Activated naive CD4-positive, alpha-beta T cell treated with anti-CD3 and anti-CD28 coated beads for 36 hours (primary cell): ENCODE data around the gene HAUS1. TPM values are rescaled to one million over a fixed set of nuclear protein-coding genes. Genes with fewer than 3 reads are reported as not detected.
"Not testable (repeated sequence)": the region's sequence is repeated elsewhere in the genome, so short reads cannot be mapped to it uniquely, and the experiment has no call there.

Experiments used
- CTCF ChIA-PET: fragments of 350-600 bp; sonication (Branson Sonifier 250); formaldehyde crosslinking; loops from one replicate; lab custom pipeline; 2021; ENCODE audit warnings: antibody characterized with exemption; lab: Charles Lee
- DNase-seq: peaks from one replicate; pipeline ENCODE4 v3.0.0-alpha.2; 2020
- H3K27ac Mint-ChIP-seq: one replicate; pipeline ENCODE4 v1.8.0; 2021; ENCODE audit warnings: mild to moderate bottlenecking, mixed read lengths
- H3K27me3 Mint-ChIP-seq: one replicate; pipeline ENCODE4 v1.8.0; 2021; ENCODE audit warnings: low read depth, mixed read lengths
- H3K36me3 Mint-ChIP-seq: one replicate; pipeline ENCODE4 v1.8.0; 2021; ENCODE audit warnings: low read depth, mixed read lengths
- H3K4me1 Mint-ChIP-seq: one replicate; pipeline ENCODE4 v1.8.0; 2021; ENCODE audit warnings: low read depth, mixed read lengths
- H3K4me3 Mint-ChIP-seq: one replicate; pipeline ENCODE4 v1.8.0; 2021; ENCODE audit warnings: mild to moderate bottlenecking, moderate library complexity, mixed read lengths
- H3K9me3 Mint-ChIP-seq: one replicate; pipeline ENCODE4 v1.8.0; 2021; ENCODE audit warnings: mixed read lengths
- intact Hi-C: fragments of 100-400 bp; cut with micrococcal nuclease; formaldehyde crosslinking; loops from one replicate; pipeline ENCODE4 v1.15.1; 2023
- total RNA-seq, 2 experiments: library from RNA; stranded (reverse); gene quantifications; one replicate each; pipeline ENCODE4 v1.2.3, GENCODE V29; 2021

HAUS1 gene
- total RNA-seq, 2 experiments from 2014 or later, result 59.4 to 60.9 TPM

GRCh38 chr18:46160840-46161239, 56.7 kb downstream of the HAUS1 start:
- H3K27ac Mint-ChIP-seq, H3K36me3 Mint-ChIP-seq, intact Hi-C loops, H3K27me3 Mint-ChIP-seq, H3K9me3 Mint-ChIP-seq, H3K4me3 Mint-ChIP-seq, DNase-seq: not testable (repeated sequence)
- peaks cover 36% of the 10 kb centered on the region for H3K4me1 Mint-ChIP-seq
- CTCF ChIA-PET, result interaction anchor here (0.6 to 7.5 kb wide), 3 partner anchors 13 to 1039 kb away, joined by 3 to 72 read pairs (median 4); a partner anchor contains a TSS

- Mint-ChIP-seq H3K27ac (no peak overlapping the region), H3K4me3 (no peak overlapping the region), H3K36me3 (no peaks in the 10 kb centered on the region), H3K9me3 (no peaks in the 10 kb centered on the region), H3K27me3 (no peaks in the 10 kb centered on the region), H3K4me1 (peaks cover 26% of the 10 kb centered on the region)
- DNase-seq, result no peak
- intact Hi-C loops, result no loop called here
- CTCF ChIA-PET, result interaction anchor here (0.6 to 7.5 kb wide), 5 partner anchors 12 to 1038 kb away, joined by 3 to 72 read pairs (median 4); a partner anchor contains a TSS
Observed at GRCh38 chr18:46161703-46162396, 57.7 kb downstream of the HAUS1 start.

GRCh38 chr18:46163091-46163490, 58.9 kb downstream of the HAUS1 start:
- Mint-ChIP-seq H3K4me1 (peaks cover 22% of the 10 kb centered on the region), H3K27me3 (no peaks in the 10 kb centered on the region), H3K27ac (no peak overlapping the region), H3K36me3 (no peaks in the 10 kb centered on the region), H3K4me3 (no peak overlapping the region), H3K9me3 (no peaks in the 10 kb centered on the region)
- CTCF ChIA-PET, result interaction anchor here (0.7 to 7.5 kb wide), 2 partner anchors 11 to 287 kb away, joined by 3 to 72 read pairs; a partner anchor contains a TSS
- no peak for DNase-seq
- intact Hi-C loops, result no loop called here

- Mint-ChIP-seq H3K27me3 (no peaks in the 10 kb centered on the region), H3K9me3 (no peaks in the 10 kb centered on the region), H3K27ac (no peak overlapping the region), H3K4me1 (peaks cover 23% of the 10 kb centered on the region), H3K36me3 (no peaks in the 10 kb centered on the region), H3K4me3 (no peak overlapping the region)
- no peak for DNase-seq
- intact Hi-C loops, result no loop called here
- CTCF ChIA-PET, result interaction anchor here (0.7 to 7.5 kb wide), 3 partner anchors 10 to 286 kb away, joined by 3 to 72 read pairs (median 3); a partner anchor contains a TSS
Observed at GRCh38 chr18:46163941-46164499, 59.8 kb downstream of the HAUS1 start.

GRCh38 chr18:46164502-46164901, 60.3 kb downstream of the HAUS1 start:
- CTCF ChIA-PET, result interaction anchor here (1.5 to 7.5 kb wide), 4 partner anchors 9 to 494 kb away, joined by 3 to 72 read pairs (median 8); a partner anchor contains a TSS

GRCh38 chr18:46164920-46165319, 60.7 kb downstream of the HAUS1 start:
- Mint-ChIP-seq H3K27me3 (no peaks in the 10 kb centered on the region), H3K27ac (no peak overlapping the region), H3K4me3 (no peak overlapping the region), H3K36me3 (no peaks in the 10 kb centered on the region), H3K9me3 (no peaks in the 10 kb centered on the region), H3K4me1 (peaks cover 29% of the 10 kb centered on the region)
- DNase-seq, result no peak
- intact Hi-C loops, result no loop called here
- CTCF ChIA-PET, result interaction anchor here (1.5 to 7.5 kb wide), 4 partner anchors 9 to 493 kb away, joined by 3 to 72 read pairs (median 8); a partner anchor contains a TSS

More at GRCh38 chr18:46164502-46164901, 60.3 kb downstream of the HAUS1 start:
- H3K27ac Mint-ChIP-seq, H3K9me3 Mint-ChIP-seq, DNase-seq, H3K27me3 Mint-ChIP-seq, intact Hi-C loops, H3K4me3 Mint-ChIP-seq, H3K36me3 Mint-ChIP-seq: not testable (repeated sequence)
- H3K4me1 Mint-ChIP-seq, result peaks cover 28% of the 10 kb centered on the region

- H3K36me3 Mint-ChIP-seq, result no peaks in the 10 kb centered on the region
- H3K4me1 Mint-ChIP-seq, result peaks cover 19% of the 10 kb centered on the region
- DNase-seq, result no peak
- no peak overlapping the region for H3K27ac Mint-ChIP-seq
- H3K27me3 Mint-ChIP-seq, result no peaks in the 10 kb centered on the region
- CTCF ChIA-PET, result interaction anchor here (0.6 to 3.6 kb wide), 3 partner anchors 9 to 492 kb away, joined by 3 to 12 read pairs (median 5); no protein-coding TSS in a partner anchor
- no peak overlapping the region for H3K4me3 Mint-ChIP-seq
- intact Hi-C loops, result no loop called here
- H3K9me3 Mint-ChIP-seq, result no peaks in the 10 kb centered on the region
Observed at GRCh38 chr18:46166261-46166970, 62.2 kb downstream of the HAUS1 start.

- CTCF ChIA-PET, result interaction anchor here (3.6 kb wide), 1 partner anchor 19 kb away, joined by 12 read pairs; no protein-coding TSS in a partner anchor
- intact Hi-C loops, result no loop called here
- Mint-ChIP-seq H3K4me3 (peak overlapping the region; percentile 45), H3K36me3 (no peaks in the 10 kb centered on the region), H3K9me3 (no peaks in the 10 kb centered on the region), H3K27ac (no peak overlapping the region), H3K27me3 (no peaks in the 10 kb centered on the region), H3K4me1 (peaks cover 24% of the 10 kb centered on the region)
- DNase-seq, result peak; percentile 31
Observed at GRCh38 chr18:46167971-46168370, 63.8 kb downstream of the HAUS1 start.

GRCh38 chr18:46169464-46169941, 65.3 kb downstream of the HAUS1 start:
- Mint-ChIP-seq H3K27ac (no peak overlapping the region), H3K36me3 (peaks cover 2% of the 10 kb centered on the region)
- CTCF ChIA-PET, result interaction anchor here (1.1 kb wide), 1 partner anchor 51 kb away, joined by 3 read pairs; no protein-coding TSS in a partner anchor

GRCh38 chr18:46171331-46171730, 67.1 kb downstream of the HAUS1 start:
- H3K4me1 Mint-ChIP-seq, result peaks cover 38% of the 10 kb centered on the region
- H3K27ac Mint-ChIP-seq, result no peak overlapping the region
- peaks cover 5% of the 10 kb centered on the region for H3K36me3 Mint-ChIP-seq
- no peak overlapping the region for H3K4me3 Mint-ChIP-seq
- no peaks in the 10 kb centered on the region for H3K27me3 Mint-ChIP-seq
- DNase-seq, result no peak
- CTCF ChIA-PET, result interaction anchor here (0.7 to 5.4 kb wide), 6 partner anchors 9 to 487 kb away, joined by 3 to 97 read pairs (median 35); no protein-coding TSS in a partner anchor
- intact Hi-C loops, result loop anchor here (5.0 kb wide), 1 partner anchor 171 kb away; no protein-coding TSS in a partner anchor
- H3K9me3 Mint-ChIP-seq, result no peaks in the 10 kb centered on the region

More at GRCh38 chr18:46169464-46169941, 65.3 kb downstream of the HAUS1 start:
- intact Hi-C loops, result no loop called here
- DNase-seq, result no peak
- Mint-ChIP-seq H3K4me3 (no peak overlapping the region), H3K4me1 (peaks cover 24% of the 10 kb centered on the region), H3K9me3 (no peaks in the 10 kb centered on the region), H3K27me3 (no peaks in the 10 kb centered on the region)

- peaks cover 12% of the 10 kb centered on the region for H3K36me3 Mint-ChIP-seq
- H3K27me3 Mint-ChIP-seq, result no peaks in the 10 kb centered on the region
- CTCF ChIA-PET, result interaction anchor here (0.6 to 5.4 kb wide), 53 partner anchors 10 to 507 kb away, joined by 3 to 97 read pairs (median 5); partner anchors contain the start of genes ATP5F1A, LOXHD1 and PSTPIP2
- H3K4me3 Mint-ChIP-seq, result peak overlapping the region; percentile 99
- no peaks in the 10 kb centered on the region for H3K9me3 Mint-ChIP-seq
- H3K27ac Mint-ChIP-seq, result peak overlapping the region; percentile 97
- intact Hi-C loops, result loop anchor here (1.0 to 5.0 kb wide), 12 partner anchors 17 to 743 kb away; partner anchors contain the start of genes HAUS1, KATNAL2 and PIAS2
- H3K4me1 Mint-ChIP-seq, result peaks cover 44% of the 10 kb centered on the region
- peak; percentile 95 for DNase-seq
Observed at GRCh38 chr18:46173393-46174341, 69.5 kb downstream of the HAUS1 start.
